PC-3 (cell line): ENCODE data around the gene LRRFIP1. TPM values are rescaled to one million over a fixed set of nuclear protein-coding genes. Genes with fewer than 3 reads are reported as not detected.

ENCODE experiments used
- ATAC-seq: fragments of 200-7000 bp; cut with Tn5 transposase; 2 replicates; pipeline ENCODE4 v1.9.1; 2020; ENCODE audit warnings: mild to moderate bottlenecking, moderate library complexity
- BruUV-seq: library from RNA; stranded (reverse); fragments of 400-500 nt; replicated peaks from 2 replicates; lab custom pipeline; 2021; lab: Mats Ljungman, UMichigan
- CTCF ChIA-PET: fragments of 300-600 bp; sonication (Branson Sonifier 250); formaldehyde crosslinking; loops from one replicate; lab custom pipeline; 2022; ENCODE audit warnings: antibody characterized with exemption; lab: Charles Lee
- POLR2A ChIA-PET: fragments of 300-600 bp; sonication (Branson Sonifier 250); formaldehyde crosslinking; loops from one replicate; lab custom pipeline; 2022; ENCODE audit warnings: antibody characterized with exemption; ENCODE audit not compliant: unreplicated experiment; lab: Charles Lee
- DNase-seq: peaks from one replicate; pipeline ENCODE4 v3.0.0-alpha.2; 2015
- H2AFZ ChIP-seq: fragments of 300-600 bp; sonication (generic); 2 replicates; pipeline ENCODE4 v1.6.0; 2016; ENCODE audit warnings: antibody characterized with exemption, low read length
- H3F3A ChIP-seq: fragments of 300-600 bp; sonication (generic); one replicate; pipeline ENCODE4 v1.6.0; 2017; ENCODE audit warnings: antibody characterized with exemption, low read length, control low read depth, mild to moderate bottlenecking; ENCODE audit not compliant: unreplicated experiment
- H3K27ac ChIP-seq: fragments of 300-600 bp; sonication (generic); 2 replicates; pipeline ENCODE4 v1.5.1; 2016; ENCODE audit warnings: mild to moderate bottlenecking, low read length
- H3K27me3 ChIP-seq: fragments of 300-600 bp; sonication (generic); 2 replicates; pipeline ENCODE4 v1.6.1; 2016; ENCODE audit warnings: low read length, mixed read lengths
- H3K36me3 ChIP-seq: fragments of 300-600 bp; sonication (generic); 2 replicates; pipeline ENCODE4 v1.6.1; 2016; ENCODE audit warnings: low read depth, mixed run types, low read length, mixed read lengths
- H3K4me1 ChIP-seq: fragments of 300-600 bp; sonication (generic); 2 replicates; pipeline ENCODE4 v1.5.1; 2016; ENCODE audit warnings: low read length; ENCODE audit not compliant: insufficient read depth
- H3K4me2 ChIP-seq: fragments of 300-600 bp; sonication (generic); 2 replicates; pipeline ENCODE4 v1.6.0; 2016; ENCODE audit warnings: low read length
- H3K4me3 ChIP-seq: fragments of 300-600 bp; sonication (generic); 2 replicates; pipeline ENCODE4 v1.5.1; 2016; ENCODE audit warnings: mild to moderate bottlenecking, low read length, mixed read lengths
- H3K79me2 ChIP-seq: fragments of 300-600 bp; sonication (generic); 2 replicates; pipeline ENCODE4 v1.6.1; 2017; ENCODE audit warnings: low read length, mixed read lengths
- H3K9ac ChIP-seq: fragments of 300-600 bp; sonication (generic); 2 replicates; pipeline ENCODE4 v1.6.0; 2016; ENCODE audit warnings: mild to moderate bottlenecking, low read length
- H3K9me2 ChIP-seq: fragments of 300-600 bp; sonication (generic); replicated peaks from 2 replicates; pipeline ENCODE4 v1.6.1; 2016; ENCODE audit warnings: mixed run types, low read length, mixed read lengths
- H3K9me3 ChIP-seq: fragments of 300-600 bp; sonication (generic); 2 replicates; pipeline ENCODE4 v1.6.1; 2016; ENCODE audit warnings: low read length, mixed read lengths
- H4K20me1 ChIP-seq: fragments of 300-600 bp; sonication (generic); 2 replicates; pipeline ENCODE4 v1.6.1; 2016; ENCODE audit warnings: low read length, mixed read lengths
- CTCF ChIP-seq: fragments of 300-600 bp; sonication (generic); conservative IDR thresholded peaks from 2 replicates; pipeline ENCODE4 v1.5.1; 2017; ENCODE audit warnings: antibody characterized with exemption, low read depth, mild to moderate bottlenecking, low read length
- EZH2 ChIP-seq: fragments of 300-600 bp; sonication (generic); IDR thresholded peaks from one replicate; pipeline ENCODE4 v1.6.1; 2017; ENCODE audit warnings: antibody characterized with exemption, mild to moderate bottlenecking, low read length; ENCODE audit not compliant: unreplicated experiment
- EZH2phosphoT487 ChIP-seq: fragments of 300-600 bp; sonication (generic); IDR thresholded peaks from 2 replicates; pipeline ENCODE4 v1.6.1; 2018; ENCODE audit warnings: mild to moderate bottlenecking, antibody characterized with exemption, low read length, borderline replicate concordance
- intact Hi-C: fragments of 100-400 bp; cut with micrococcal nuclease; formaldehyde crosslinking; loops from 2 replicates; pipeline ENCODE4 v1.9.0; 2023
- total RNA-seq: library from RNA; depleted of rRNA; stranded (reverse); fragments of >200 nt; gene quantifications from 2 replicates; pipeline ENCODE4 v1.2.3, GENCODE V29; 2014

Gene LRRFIP1
- total RNA-seq, 1 experiment from 2014 or later, result 87.8 TPM

DNA sequence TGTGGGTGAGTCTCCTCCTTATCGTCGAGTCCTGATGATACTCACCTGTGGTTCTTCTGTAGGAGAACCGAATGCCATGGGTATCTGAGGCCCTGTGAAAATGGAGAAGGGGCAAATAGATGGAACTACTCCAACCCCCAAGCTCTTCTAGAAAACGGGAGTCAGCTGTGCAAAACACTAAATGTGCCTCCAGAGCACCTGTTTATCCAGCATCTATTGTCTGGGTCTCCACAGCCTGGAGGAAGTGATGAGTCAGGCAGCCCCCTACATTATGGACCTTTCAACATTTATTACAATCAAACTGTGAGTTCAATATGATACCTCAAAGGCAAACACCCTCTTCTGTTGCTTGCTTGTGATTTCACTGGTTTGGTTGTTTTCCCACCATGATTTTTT is 9.8 kb upstream of the LRRFIP1 start:
- no peak overlapping the region for H3K27ac ChIP-seq
- H3K79me2 ChIP-seq, result no peaks in the 10 kb centered on the region
- no TSS peak for BruUV-seq
- no peaks in the 10 kb centered on the region for H3K36me3 ChIP-seq
- H4K20me1 ChIP-seq, result no peaks in the 10 kb centered on the region
- intact Hi-C loops, result no loop called here
- H2AFZ ChIP-seq, result no peak overlapping the region
- H3K9me3 ChIP-seq, result no peaks in the 10 kb centered on the region
- no peaks in the 10 kb centered on the region for H3K27me3 ChIP-seq
- H3K4me2 ChIP-seq, result no peak overlapping the region
- ChIA-PET CTCF (no interaction called here), POLR2A (no interaction called here)
- no peak overlapping the region for H3K9ac ChIP-seq
- no peak for ATAC-seq
- no peaks in the 10 kb centered on the region for H3K9me2 ChIP-seq
- no peaks in the 10 kb centered on the region for H3F3A ChIP-seq
- no peak for DNase-seq
- H3K4me3 ChIP-seq, result no peak overlapping the region
- TF ChIP-seq EZH2 (no peak), CTCF (no peak)
- peaks cover 7% of the 10 kb centered on the region; the same call in 1 of the 2 replicates for H3K4me1 ChIP-seq

DNA sequence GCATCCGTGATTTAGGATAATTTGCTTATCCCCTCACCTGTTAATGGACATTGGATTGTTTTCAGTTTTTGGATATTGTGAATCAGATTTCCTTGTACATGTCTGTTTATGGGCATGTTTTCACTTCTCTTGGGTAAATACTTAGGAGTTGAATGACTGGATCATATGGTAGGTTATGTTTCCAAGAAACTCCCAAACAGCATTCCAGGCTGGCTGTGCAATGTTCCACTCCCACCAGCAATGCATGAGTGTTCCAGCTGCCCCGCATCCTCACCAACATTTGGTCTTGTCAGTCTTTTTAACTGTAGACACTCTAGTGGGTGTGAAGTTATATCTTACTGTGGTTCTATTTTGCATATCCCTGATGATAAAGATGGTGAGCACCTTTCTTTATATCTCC is 8.9 kb upstream of the LRRFIP1 start:
- H3K9me2 ChIP-seq, result no peaks in the 10 kb centered on the region
- no peaks in the 10 kb centered on the region for H4K20me1 ChIP-seq
- no peak overlapping the region for H3K4me2 ChIP-seq
- intact Hi-C loops, result no loop called here
- no peak for DNase-seq
- no peak for TF ChIP-seq CTCF
- TF ChIP-seq EZH2, result no peak
- TF ChIP-seq EZH2phosphoT487, result no peak
- BruUV-seq, result no TSS peak
- H3K4me3 ChIP-seq, result no peak overlapping the region
- H3K36me3 ChIP-seq, result no peaks in the 10 kb centered on the region
- no peaks in the 10 kb centered on the region for H3K79me2 ChIP-seq
- H3K9ac ChIP-seq, result no peak overlapping the region
- H3K27me3 ChIP-seq, result peaks cover 4% of the 10 kb centered on the region; the same call in 1 of the 2 replicates
- H2AFZ ChIP-seq, result no peak overlapping the region
- no peaks in the 10 kb centered on the region for H3F3A ChIP-seq
- no peaks in the 10 kb centered on the region for H3K9me3 ChIP-seq
- peaks cover 7% of the 10 kb centered on the region; the same call in 1 of the 2 replicates for H3K4me1 ChIP-seq
- POLR2A ChIA-PET, result no interaction called here
- no peak overlapping the region for H3K27ac ChIP-seq
- CTCF ChIA-PET, result no interaction called here
- no peak for ATAC-seq

DNA sequence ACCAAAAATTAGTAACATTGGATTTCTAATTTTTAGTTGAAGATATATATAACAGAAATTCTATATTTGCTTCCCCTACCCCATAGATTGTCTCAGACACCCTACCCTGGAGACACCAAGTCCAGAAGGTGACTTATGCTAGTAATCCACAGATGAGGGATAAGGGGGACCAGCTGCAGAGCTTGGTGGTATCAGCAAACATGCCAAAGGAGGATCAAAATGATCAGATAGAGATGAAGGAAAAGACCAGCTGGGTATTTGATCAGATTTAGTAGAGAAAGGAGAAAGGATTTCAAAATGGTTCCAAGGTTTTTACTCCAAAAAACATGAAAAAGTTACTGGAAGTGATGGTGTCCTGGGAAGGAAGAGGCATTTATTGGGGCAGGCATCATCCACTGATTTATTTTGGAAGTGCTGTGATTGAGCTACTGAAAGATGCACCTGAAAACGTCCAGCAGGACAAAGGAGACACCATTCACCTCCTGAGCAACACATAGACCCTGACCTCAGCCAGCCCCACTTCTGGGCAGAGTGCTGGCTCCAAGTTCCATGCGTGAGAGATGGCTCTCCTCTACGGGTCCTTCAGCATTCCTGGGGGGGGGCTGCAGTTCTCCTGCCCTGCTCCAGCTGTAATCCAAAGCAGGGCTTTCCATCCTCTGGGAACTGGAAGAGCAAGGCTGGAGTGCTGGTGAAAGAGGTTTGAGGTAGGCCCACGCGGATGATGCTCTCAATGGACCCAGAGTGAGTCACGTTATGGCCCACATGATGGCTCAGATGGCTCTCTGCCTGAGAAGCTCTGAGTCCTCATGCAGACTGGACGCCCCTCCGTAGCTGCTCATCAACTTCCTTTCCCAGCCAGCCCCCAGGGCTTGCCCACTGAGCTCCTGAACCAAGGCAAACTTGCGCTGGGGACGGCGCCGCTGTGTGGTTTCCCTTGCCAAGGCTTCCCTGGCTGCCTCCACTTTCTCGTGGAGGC is 3.7 kb upstream of the LRRFIP1 start:
- peaks cover 7% of the 10 kb centered on the region; the same call in 1 of the 2 replicates for H3K4me1 ChIP-seq
- H3K9ac ChIP-seq, result no peak overlapping the region
- no peaks in the 10 kb centered on the region for H4K20me1 ChIP-seq
- no peak overlapping the region for H2AFZ ChIP-seq
- TF ChIP-seq EZH2 (no peak), EZH2phosphoT487 (no peak), CTCF (no peak)
- H3K4me2 ChIP-seq, result no peak overlapping the region
- ChIA-PET POLR2A (interaction anchor here (0.7 kb wide), 1 partner anchor 67 kb away, joined by 3 read pairs; no protein-coding TSS in a partner anchor), CTCF (interaction anchor here (0.6 kb wide), 1 partner anchor 111 kb away, joined by 6 read pairs; no protein-coding TSS in a partner anchor)
- ATAC-seq (no peak), DNase-seq (no peak)
- intact Hi-C loops, result no loop called here
- no peaks in the 10 kb centered on the region for H3F3A ChIP-seq
- no peak overlapping the region for H3K4me3 ChIP-seq
- peaks cover 4% of the 10 kb centered on the region; the same call in 1 of the 2 replicates for H3K27me3 ChIP-seq
- no peaks in the 10 kb centered on the region for H3K9me3 ChIP-seq
- no TSS peak for BruUV-seq
- H3K27ac ChIP-seq, result no peak overlapping the region
- peaks cover 8% of the 10 kb centered on the region for H3K79me2 ChIP-seq
- no peaks in the 10 kb centered on the region for H3K9me2 ChIP-seq
- H3K36me3 ChIP-seq, result no peaks in the 10 kb centered on the region
